NT2/D1 (cell line): ENCODE data around the gene ZFHX2.

Experiments used
- YY1 ChIP-seq: IDR thresholded peaks from 2 replicates; pipeline ENCODE4 v1.6.1; 2011; ENCODE audit not compliant: insufficient read length, insufficient read depth
- ZNF274 ChIP-seq: IDR thresholded peaks from 2 replicates; pipeline ENCODE4 v1.6.1; 2011; ENCODE audit warnings: mild to moderate bottlenecking, low read depth, low read length

DNA sequence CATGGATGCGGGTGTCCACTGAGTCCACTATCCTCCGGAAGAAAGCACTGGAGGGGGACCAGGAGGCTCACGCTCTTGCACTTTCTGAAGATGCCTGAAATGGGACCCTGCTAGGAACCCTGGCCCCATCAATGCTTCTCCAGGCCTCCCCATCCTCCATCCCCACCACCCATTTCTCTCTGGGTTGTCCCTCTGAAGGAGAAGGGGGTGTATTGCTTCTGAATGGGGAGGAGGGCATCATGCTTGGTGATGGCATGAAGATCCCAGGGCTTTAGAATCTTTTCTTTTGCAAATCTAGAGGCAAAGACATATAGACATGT is 27.7 kb upstream of the ZFHX2 start:
- no peak for TF ChIP-seq YY1
- no peak for TF ChIP-seq ZNF274
